Heart left ventricle (tissue), 16 donors: ENCODE measurements around the gene PDCD2L. TPM values are rescaled to one million over a fixed set of nuclear protein-coding genes. Genes with fewer than 3 reads are reported as not detected.

Experiments used
- ATAC-seq, 4 donors: fragments of 200-7000 bp; cut with Tn5 transposase; one replicate each; pipeline ENCODE4 v1.9.1; 2020 to 2022; ENCODE audit warnings: moderate library complexity in 4 of 4, mild to moderate bottlenecking in 3 of 4, moderate number of reproducible peaks in 1 of 4
- DNase-seq, 5 donors: peaks; one replicate each; pipeline ENCODE4 v3.0.0-alpha.2; 2020
- H3K27ac ChIP-seq, 12 donors: fragments of 200-600 bp; sonication (generic) in 4 of 12; one replicate each; pipeline versions ENCODE4 v1.5.0 to v1.8.0; 2016 to 2022; ENCODE audit warnings: mild to moderate bottlenecking in 2 of 12
- H3K27me3 ChIP-seq, 9 donors: fragments of 200-600 bp; sonication (generic) in 2 of 9; one replicate each; pipeline versions ENCODE4 v1.5.1 to v1.8.0; 2016 to 2022; ENCODE audit warnings: mild to moderate bottlenecking in 3 of 9
- H3K36me3 ChIP-seq, 9 donors: fragments of 200-600 bp; sonication (generic) in 2 of 9; one replicate each; pipeline versions ENCODE4 v1.5.0 to v1.8.0; 2018 to 2022; ENCODE audit warnings: mild to moderate bottlenecking in 2 of 9
- H3K4me1 ChIP-seq, 12 donors: fragments of 200-600 bp; sonication (generic) in 4 of 12; one replicate each; pipeline versions ENCODE4 v1.5.0 to v1.8.0; 2016 to 2022; ENCODE audit warnings: mild to moderate bottlenecking in 3 of 12
- H3K4me3 ChIP-seq, 12 donors: fragments of 200-600 bp; sonication (generic) in 4 of 12; one replicate each; pipeline versions ENCODE4 v1.5.0 to v1.8.0; 2017 to 2022; ENCODE audit warnings: mild to moderate bottlenecking in 9 of 12, moderate library complexity in 4 of 12
- H3K9me3 ChIP-seq, 12 donors: fragments of 200-600 bp; sonication (generic) in 4 of 12; one replicate each; pipeline versions ENCODE4 v1.5.0 to v1.8.0; 2016 to 2022; ENCODE audit warnings: mild to moderate bottlenecking in 1 of 12
- POLR2A ChIP-seq, 2 donors: fragments of 450-650 bp; IDR thresholded peaks; one replicate each; pipeline ENCODE4 v1.6.1; 2017; ENCODE audit warnings: antibody characterized with exemption in 2 of 2, mild to moderate bottlenecking in 2 of 2, moderate library complexity in 2 of 2
- WGBS, 4 donors: extraction: QIAGEN DNeasy Blood & Tissue Kit in 2 of 4; methylation state at CpG; one replicate each; pipeline versions ENCODE4 v1.1.5 to v1.1.7; 2013 to 2018; 5-methylcytosine and 5-hydroxymethylcytosine counted together
- intact Hi-C, 10 donors: fragments of 100-400 bp; cut with DNase I; formaldehyde crosslinking; loops; one replicate each; pipeline versions ENCODE4 v1.11.1 to v1.14.2; 2022
- long read RNA-seq, 3 donors: library from polyadenylated mRNA; unstranded; transcript quantifications; one replicate each; pipeline ENCODE4 v2.0.0, GENCODE V29; 2020 to 2021
- polyA plus RNA-seq, 2 donors: library from polyadenylated mRNA; stranded (reverse); fragments of 200-250 nt; gene quantifications; one replicate each; pipeline ENCODE4 v1.2.3, GENCODE V29; 2013
- total RNA-seq, 9 donors: library from RNA; depleted of rRNA in 2 of 9; stranded (reverse); fragments of >200 nt in 2 of 9; fragmentation: NEBNext Ultra II Directional in 3 of 9; extraction: Animal tissue kit (Norgen Biotek cat#: 25700) in 3 of 9; gene quantifications; one replicate each; pipeline versions ENCODE4 v1.1.0 to v1.2.4, GENCODE V29; 2016 to 2023
- TF ChIP-seq, protein P1 (sequence below), 12 donors: fragments of 200-600 bp; sonication (generic) in 4 of 12; IDR thresholded peaks; one replicate each; pipeline versions ENCODE4 v1.5.0 to v1.8.0; 2018 to 2022; ENCODE audit warnings: antibody characterized with exemption in 12 of 12, mild to moderate bottlenecking in 5 of 12
- donor health status: ischemic (EF 13 %, LVEDD 7.1; RV severe dilation, severe dysfunction).
- donor health status: healthy with polysubstance abuse.
- donor health status: DM: no; HTN: yes; CAD: no.
- donor health status: DM: no; HTN: no; CAD: no.
- donor health status: ischemic (EF 25% LVEDD 6.9; RV normal size, moderate dysfunction).
- donor health status: ischemic (EF 25% LVEDD 5.7; RV mildly dilated, moderate dysfunction).
- donor health status: healthy.
- donor health status: DM: yes; HTN: yes; CAD: no.
- donor health status: ischemic (EF 35%, LVEDD 5.7; RV mildly dilated, moderate dysfunction).
- donor health status: nonischemic (EF 11% LVEDD 7.7; RV severe dilation, severe dysfunction).
- donor health status: DM: yes; HTN: yes; CAD: no.
- donor health status: PGD.
- donor health status: ischemic (EF 29% LVEDD 5.4; RV normal size, mild dysfunction).
- donor health status: nonischemic (EF 23%, LVEDD 6.1; RV moderate dilation, normal function).

Gene PDCD2L
- total RNA-seq (10 to 100 TPM in 4 of 9 donors, 1 to 10 TPM in 5; 6.2 to 16.7 (median 8.0) TPM), polyA plus RNA-seq (10 to 100 TPM in 1 of 2 donors, 1 to 10 TPM in 1; 8.0 to 14.9 TPM)
- long read RNA-seq, donor 1, partial matches to known transcripts = 0 of 4 reads
- long read RNA-seq, donor 1, other reads (novel, unspliced or antisense) = 0 of 4 reads
- long read RNA-seq, donor 2, transcript PDCD2L-201 (7 exons, 1,171 nt) = major isoform, 14 of 14 reads
- long read RNA-seq, donor 2, partial matches to known transcripts = 0 of 14 reads
- long read RNA-seq, donor 2, other reads (novel, unspliced or antisense) = 0 of 14 reads
- long read RNA-seq, donor 3, partial matches to known transcripts = 0 of 2 reads
- long read RNA-seq, donor 3, other reads (novel, unspliced or antisense) = 0 of 2 reads

DNA sequence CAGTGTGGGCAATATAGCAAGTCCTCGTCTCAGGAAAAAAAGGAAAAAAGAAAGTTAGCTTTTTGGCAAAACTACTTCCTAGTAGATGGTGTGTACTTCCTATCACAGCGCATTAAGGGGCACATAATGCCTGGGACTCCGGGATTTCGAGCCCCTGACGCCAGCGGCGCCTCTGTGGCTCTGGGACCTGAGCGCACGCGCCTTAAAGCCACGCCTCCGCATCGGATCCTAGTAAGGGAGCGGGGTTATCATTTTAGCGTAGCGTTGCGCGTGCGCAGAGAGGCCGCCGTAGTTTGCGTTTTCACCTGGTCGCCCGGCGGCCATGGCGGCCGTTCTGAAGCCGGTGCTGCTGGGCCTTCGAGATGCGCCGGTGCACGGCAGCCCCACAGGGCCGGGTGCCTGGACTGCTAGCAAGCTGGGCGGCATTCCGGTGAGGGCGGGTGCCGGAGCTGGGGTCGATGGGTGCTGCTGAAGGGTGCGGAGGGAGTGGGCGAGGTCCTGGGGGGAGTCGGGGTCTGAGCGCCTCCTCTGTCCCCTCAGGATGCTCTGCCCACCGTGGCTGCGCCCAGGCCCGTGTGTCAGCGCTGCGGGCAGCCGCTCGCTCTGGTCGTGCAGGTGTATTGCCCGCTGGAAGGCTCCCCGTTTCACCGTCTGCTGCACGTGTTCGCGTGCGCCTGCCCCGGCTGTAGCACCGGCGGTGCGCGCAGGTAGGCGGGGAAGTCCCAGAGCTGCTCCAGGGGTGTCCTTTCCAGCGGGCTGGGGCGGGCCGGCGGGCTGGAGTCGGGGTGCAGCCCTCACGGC lies at the start of gene PDCD2L:
Gene PDCD2L, plus strand, starts transcription at position 291 of the 801 bp plus-strand sequence. Its CDS starts 32 bp downstream, at position 323.
- Histone ChIP-seq H3K27me3 (no peaks in the 10 kb centered on the region), H3K4me3 (peak within 1 kb of the TSS; percentile 70 to 96 (median 89)), H3K36me3 (peaks cover 0 to 32% (median 23%) of the 10 kb centered on the region in 9 donors), H3K27ac (peak within 1 kb of the TSS in 10 of 12 donors; percentile 4 to 76 (median 44)), H3K9me3 (no peaks in the 10 kb centered on the region), H3K4me1 (peaks cover 0 to 11% (median 5%) of the 10 kb centered on the region in 12 donors)
- 0 to 1% (median 1%) methylated on average over 35 to 69 of the region's 69 CpGs for WGBS, 4 donors
- intact Hi-C loops = loop anchor here in 1 of 10 donors (2.0 kb wide), 1 partner anchor 26 kb away; no protein-coding TSS in a partner anchor
- TF ChIP-seq, protein P1, sequence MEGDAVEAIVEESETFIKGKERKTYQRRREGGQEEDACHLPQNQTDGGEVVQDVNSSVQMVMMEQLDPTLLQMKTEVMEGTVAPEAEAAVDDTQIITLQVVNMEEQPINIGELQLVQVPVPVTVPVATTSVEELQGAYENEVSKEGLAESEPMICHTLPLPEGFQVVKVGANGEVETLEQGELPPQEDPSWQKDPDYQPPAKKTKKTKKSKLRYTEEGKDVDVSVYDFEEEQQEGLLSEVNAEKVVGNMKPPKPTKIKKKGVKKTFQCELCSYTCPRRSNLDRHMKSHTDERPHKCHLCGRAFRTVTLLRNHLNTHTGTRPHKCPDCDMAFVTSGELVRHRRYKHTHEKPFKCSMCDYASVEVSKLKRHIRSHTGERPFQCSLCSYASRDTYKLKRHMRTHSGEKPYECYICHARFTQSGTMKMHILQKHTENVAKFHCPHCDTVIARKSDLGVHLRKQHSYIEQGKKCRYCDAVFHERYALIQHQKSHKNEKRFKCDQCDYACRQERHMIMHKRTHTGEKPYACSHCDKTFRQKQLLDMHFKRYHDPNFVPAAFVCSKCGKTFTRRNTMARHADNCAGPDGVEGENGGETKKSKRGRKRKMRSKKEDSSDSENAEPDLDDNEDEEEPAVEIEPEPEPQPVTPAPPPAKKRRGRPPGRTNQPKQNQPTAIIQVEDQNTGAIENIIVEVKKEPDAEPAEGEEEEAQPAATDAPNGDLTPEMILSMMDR (IDR thresholded peaks at IDR 0.05) = no peak
- peak in 1 of 2 donors; percentile 64 for TF ChIP-seq POLR2A (IDR thresholded peaks at IDR 0.05)
- DNase-seq = peak; percentile 90 to 96 (median 94)
- peak; percentile 76 to 95 (median 92) for ATAC-seq

- TF ChIP-seq, protein P1 (IDR thresholded peaks at IDR 0.05) = no peak
- no peak for TF ChIP-seq POLR2A (IDR thresholded peaks at IDR 0.05)
- Histone ChIP-seq H3K36me3 (peaks cover 0 to 56% (median 48%) of the 10 kb centered on the region in 9 donors), H3K4me3 (no peak overlapping the region), H3K9me3 (no peaks in the 10 kb centered on the region), H3K27me3 (no peaks in the 10 kb centered on the region), H3K4me1 (peaks cover 0 to 14% (median 8%) of the 10 kb centered on the region in 12 donors), H3K27ac (no peak overlapping the region)
- intact Hi-C loops = no loop called here
- WGBS, 4 donors = 96 to 99% (median 98%) methylated on average over 8 of the region's 8 CpGs
- ATAC-seq (no peak), DNase-seq (peak in 1 of 5 donors; percentile 40)
Measured at GRCh38 chr19:34355201-34355600, 49.0 kb upstream of the PDCD2L start.

GRCh38 chr19:34356875-34357274 lies 47.3 kb upstream of the PDCD2L start:
- TF ChIP-seq, protein P1 (IDR thresholded peaks at IDR 0.05) = no peak
- TF ChIP-seq POLR2A (IDR thresholded peaks at IDR 0.05) = no peak
- intact Hi-C loops = no loop called here
- H3K27me3 ChIP-seq = no peaks in the 10 kb centered on the region
- no peaks in the 10 kb centered on the region for H3K9me3 ChIP-seq
- no peak overlapping the region for H3K27ac ChIP-seq
- 85 to 95% (median 93%) methylated on average over 4 of the region's 4 CpGs for WGBS, 4 donors
- ATAC-seq = no peak
- H3K4me3 ChIP-seq = no peak overlapping the region
- peaks cover 0 to 39% (median 37%) of the 10 kb centered on the region in 9 donors for H3K36me3 ChIP-seq
- H3K4me1 ChIP-seq = peaks cover 0 to 14% (median 8%) of the 10 kb centered on the region in 12 donors
- peak in 1 of 5 donors; percentile 10 for DNase-seq

- 94 to 96% (median 94%) methylated on average over 2 to 4 of the region's 4 CpGs for WGBS, 4 donors
- intact Hi-C loops = no loop called here
- ATAC-seq = no peak
- Histone ChIP-seq H3K4me1 (peaks cover 0 to 14% (median 8%) of the 10 kb centered on the region in 12 donors), H3K36me3 (peaks cover 0 to 34% (median 31%) of the 10 kb centered on the region in 9 donors), H3K27ac (no peak overlapping the region), H3K9me3 (no peaks in the 10 kb centered on the region), H3K27me3 (no peaks in the 10 kb centered on the region), H3K4me3 (no peak overlapping the region)
- TF ChIP-seq, protein P1 (IDR thresholded peaks at IDR 0.05) = no peak
- TF ChIP-seq POLR2A (IDR thresholded peaks at IDR 0.05) = no peak
- peak in 1 of 5 donors; percentile 37 for DNase-seq
Measured at GRCh38 chr19:34357431-34357830, 46.8 kb upstream of the PDCD2L start.
